ENCODE measurements around the gene LRRC3. TPM values are rescaled to one million over a fixed set of nuclear protein-coding genes. Genes with fewer than 3 reads are reported as not detected.

LRRC3 gene
- total RNA-seq, 1 experiment from 2014 or later = 5.7 TPM

GRCh38 chr21:44489962-44490361 lies 34.7 kb downstream of the LRRC3 start:
- POLR2A ChIA-PET = no interaction called here
- peaks cover 9% of the 10 kb centered on the region for H3K27me3 Mint-ChIP-seq (ENCODE audit: low read depth)

GRCh38 chr21:44490405-44490804 lies 35.1 kb downstream of the LRRC3 start:
- ChIA-PET CTCF (interaction anchor here (0.6 to 2.2 kb wide), 16 partner anchors 8 to 311 kb away, joined by 3 to 7 read pairs (median 3); partner anchors contain the start of gene UBE2G2), POLR2A (no interaction called here)
- H3K4me1 Mint-ChIP-seq = peaks cover 23% of the 10 kb centered on the region
- TF ChIP-seq CBFB (CRISPR knock-in tag; IDR thresholded peaks at IDR 0.05; ENCODE audit: low read depth) (no peak), STAT6 (CRISPR knock-in tag; conservative IDR thresholded peaks at IDR 0.05; ENCODE audit: low read depth) (no peak), MYBL2 (CRISPR knock-in tag; IDR thresholded peaks at IDR 0.05) (no peak), ATF3 (CRISPR knock-in tag; conservative IDR thresholded peaks at IDR 0.05) (no peak), CDX4 (CRISPR knock-in tag; IDR thresholded peaks at IDR 0.05; ENCODE audit: borderline replicate concordance) (no peak), ZNF671 (CRISPR knock-in tag; IDR thresholded peaks at IDR 0.05) (no peak), MAX (CRISPR knock-in tag; IDR thresholded peaks at IDR 0.05) (no peak), ATF6 (CRISPR knock-in tag; IDR thresholded peaks at IDR 0.05) (no peak), ELF4 (CRISPR knock-in tag; IDR thresholded peaks at IDR 0.05; ENCODE audit: low read depth) (no peak), ZNF232 (CRISPR knock-in tag; IDR thresholded peaks at IDR 0.05) (no peak), NR3C1 (CRISPR knock-in tag; conservative IDR thresholded peaks at IDR 0.05; ENCODE audit: low read depth) (no peak), FOXK1 (CRISPR knock-in tag; IDR thresholded peaks at IDR 0.05) (no peak), ETV6 (CRISPR knock-in tag; IDR thresholded peaks at IDR 0.05) (no peak), USF1 (CRISPR knock-in tag; IDR thresholded peaks at IDR 0.05) (no peak)
- TF ChIP-seq, protein P1, sequence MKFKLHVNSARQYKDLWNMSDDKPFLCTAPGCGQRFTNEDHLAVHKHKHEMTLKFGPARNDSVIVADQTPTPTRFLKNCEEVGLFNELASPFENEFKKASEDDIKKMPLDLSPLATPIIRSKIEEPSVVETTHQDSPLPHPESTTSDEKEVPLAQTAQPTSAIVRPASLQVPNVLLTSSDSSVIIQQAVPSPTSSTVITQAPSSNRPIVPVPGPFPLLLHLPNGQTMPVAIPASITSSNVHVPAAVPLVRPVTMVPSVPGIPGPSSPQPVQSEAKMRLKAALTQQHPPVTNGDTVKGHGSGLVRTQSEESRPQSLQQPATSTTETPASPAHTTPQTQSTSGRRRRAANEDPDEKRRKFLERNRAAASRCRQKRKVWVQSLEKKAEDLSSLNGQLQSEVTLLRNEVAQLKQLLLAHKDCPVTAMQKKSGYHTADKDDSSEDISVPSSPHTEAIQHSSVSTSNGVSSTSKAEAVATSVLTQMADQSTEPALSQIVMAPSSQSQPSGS (CRISPR knock-in tag; IDR thresholded peaks at IDR 0.05; ENCODE audit: borderline replicate concordance, low read depth) = no peak
- H3K36me3 Mint-ChIP-seq = peaks cover 51% of the 10 kb centered on the region
- DNase-seq (ENCODE audit: low spot score) (no peak), ATAC-seq (no peak)
- H3K9me3 Mint-ChIP-seq = peaks cover 38% of the 10 kb centered on the region
- H3K4me3 Mint-ChIP-seq = no peak overlapping the region
- H3K27me3 Mint-ChIP-seq (ENCODE audit: low read depth) = peaks cover 9% of the 10 kb centered on the region
- no peak overlapping the region for H3K27ac Mint-ChIP-seq

More at GRCh38 chr21:44489962-44490361, 34.7 kb downstream of the LRRC3 start:
- CTCF ChIA-PET = interaction anchor here (0.6 to 2.2 kb wide), 17 partner anchors 8 to 311 kb away, joined by 3 to 7 read pairs (median 3); partner anchors contain the start of gene UBE2G2
- ATAC-seq (peak; percentile 21; the same call in 1 of the 2 replicates), DNase-seq (ENCODE audit: low spot score) (no peak)
- peaks cover 50% of the 10 kb centered on the region for H3K36me3 Mint-ChIP-seq
- H3K27ac Mint-ChIP-seq = no peak overlapping the region
- peaks cover 25% of the 10 kb centered on the region for H3K4me1 Mint-ChIP-seq
- TF ChIP-seq CREM (CRISPR knock-in tag; IDR thresholded peaks at IDR 0.05) = no peak
- TF ChIP-seq, protein P2, sequence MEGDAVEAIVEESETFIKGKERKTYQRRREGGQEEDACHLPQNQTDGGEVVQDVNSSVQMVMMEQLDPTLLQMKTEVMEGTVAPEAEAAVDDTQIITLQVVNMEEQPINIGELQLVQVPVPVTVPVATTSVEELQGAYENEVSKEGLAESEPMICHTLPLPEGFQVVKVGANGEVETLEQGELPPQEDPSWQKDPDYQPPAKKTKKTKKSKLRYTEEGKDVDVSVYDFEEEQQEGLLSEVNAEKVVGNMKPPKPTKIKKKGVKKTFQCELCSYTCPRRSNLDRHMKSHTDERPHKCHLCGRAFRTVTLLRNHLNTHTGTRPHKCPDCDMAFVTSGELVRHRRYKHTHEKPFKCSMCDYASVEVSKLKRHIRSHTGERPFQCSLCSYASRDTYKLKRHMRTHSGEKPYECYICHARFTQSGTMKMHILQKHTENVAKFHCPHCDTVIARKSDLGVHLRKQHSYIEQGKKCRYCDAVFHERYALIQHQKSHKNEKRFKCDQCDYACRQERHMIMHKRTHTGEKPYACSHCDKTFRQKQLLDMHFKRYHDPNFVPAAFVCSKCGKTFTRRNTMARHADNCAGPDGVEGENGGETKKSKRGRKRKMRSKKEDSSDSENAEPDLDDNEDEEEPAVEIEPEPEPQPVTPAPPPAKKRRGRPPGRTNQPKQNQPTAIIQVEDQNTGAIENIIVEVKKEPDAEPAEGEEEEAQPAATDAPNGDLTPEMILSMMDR (IDR thresholded peaks at IDR 0.05) = peak; percentile 51; the same call in 1 of the 2 replicates
- H3K9me3 Mint-ChIP-seq = peaks cover 38% of the 10 kb centered on the region
- no peak overlapping the region for H3K4me3 Mint-ChIP-seq
